ENCODE measurements around the gene SNCB.

DNA sequence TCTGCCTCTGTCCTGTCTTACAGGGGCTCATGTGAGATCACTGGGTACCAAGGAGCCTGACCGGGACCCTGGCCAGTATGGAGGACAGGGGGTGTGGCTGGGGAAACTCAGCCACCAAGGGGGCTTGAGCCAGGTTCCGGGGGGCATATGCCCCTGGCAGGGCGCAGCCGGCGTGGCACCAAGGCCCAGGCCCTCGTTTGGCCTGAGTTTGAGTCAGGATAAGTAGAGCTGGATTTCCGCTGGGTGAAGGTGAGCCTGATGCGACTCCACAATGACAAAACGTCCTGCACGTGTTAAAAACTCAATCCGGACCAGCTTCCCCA lies 16.3 kb upstream of the SNCB start:
- TF ChIP-seq, protein P1, sequence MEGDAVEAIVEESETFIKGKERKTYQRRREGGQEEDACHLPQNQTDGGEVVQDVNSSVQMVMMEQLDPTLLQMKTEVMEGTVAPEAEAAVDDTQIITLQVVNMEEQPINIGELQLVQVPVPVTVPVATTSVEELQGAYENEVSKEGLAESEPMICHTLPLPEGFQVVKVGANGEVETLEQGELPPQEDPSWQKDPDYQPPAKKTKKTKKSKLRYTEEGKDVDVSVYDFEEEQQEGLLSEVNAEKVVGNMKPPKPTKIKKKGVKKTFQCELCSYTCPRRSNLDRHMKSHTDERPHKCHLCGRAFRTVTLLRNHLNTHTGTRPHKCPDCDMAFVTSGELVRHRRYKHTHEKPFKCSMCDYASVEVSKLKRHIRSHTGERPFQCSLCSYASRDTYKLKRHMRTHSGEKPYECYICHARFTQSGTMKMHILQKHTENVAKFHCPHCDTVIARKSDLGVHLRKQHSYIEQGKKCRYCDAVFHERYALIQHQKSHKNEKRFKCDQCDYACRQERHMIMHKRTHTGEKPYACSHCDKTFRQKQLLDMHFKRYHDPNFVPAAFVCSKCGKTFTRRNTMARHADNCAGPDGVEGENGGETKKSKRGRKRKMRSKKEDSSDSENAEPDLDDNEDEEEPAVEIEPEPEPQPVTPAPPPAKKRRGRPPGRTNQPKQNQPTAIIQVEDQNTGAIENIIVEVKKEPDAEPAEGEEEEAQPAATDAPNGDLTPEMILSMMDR (conservative IDR thresholded peaks at IDR 0.05; ENCODE audit: low read length) = no peak
- no peak for TF ChIP-seq EZH2phosphoT487 (IDR thresholded peaks at IDR 0.05; ENCODE audit: borderline replicate concordance)

All from Loucy (cell line).